Adipocyte (in vitro differentiated cells): ENCODE data around the gene GABPA.

Experiments used
- DNase-seq: peaks from one replicate; pipeline ENCODE4 v3.0.0-alpha.2; 2015; ENCODE audit warnings: low read depth
- H3K27me3 ChIP-seq: replicated peaks from 2 replicates; pipeline ENCODE4 v1.7.0; 2013; ENCODE audit warnings: mild to moderate bottlenecking, low read length, moderate library complexity; ENCODE audit not compliant: control insufficient read depth, insufficient read depth
- H3K36me3 ChIP-seq: 2 replicates; pipeline ENCODE4 v1.7.0; 2013; ENCODE audit warnings: low read length, mild to moderate bottlenecking, moderate library complexity; ENCODE audit not compliant: control insufficient read depth, insufficient read depth, severe bottlenecking
- H3K4me1 ChIP-seq: 2 replicates; pipeline ENCODE4 v1.7.0; 2013; ENCODE audit warnings: mild to moderate bottlenecking, low read length, moderate library complexity; ENCODE audit not compliant: control insufficient read depth, insufficient read depth
- H3K4me3 ChIP-seq: 2 replicates; pipeline ENCODE4 v1.7.0; 2013; ENCODE audit warnings: mild to moderate bottlenecking, low read length, moderate library complexity
- H3K9ac ChIP-seq: 2 replicates; pipeline ENCODE4 v1.7.0; 2013; ENCODE audit warnings: mild to moderate bottlenecking, low read length, moderate library complexity
- H3K9me3 ChIP-seq: 2 replicates; pipeline ENCODE4 v1.7.0; 2013; ENCODE audit warnings: mild to moderate bottlenecking, low read length, moderate library complexity; ENCODE audit not compliant: control insufficient read depth

GABPA gene

DNA sequence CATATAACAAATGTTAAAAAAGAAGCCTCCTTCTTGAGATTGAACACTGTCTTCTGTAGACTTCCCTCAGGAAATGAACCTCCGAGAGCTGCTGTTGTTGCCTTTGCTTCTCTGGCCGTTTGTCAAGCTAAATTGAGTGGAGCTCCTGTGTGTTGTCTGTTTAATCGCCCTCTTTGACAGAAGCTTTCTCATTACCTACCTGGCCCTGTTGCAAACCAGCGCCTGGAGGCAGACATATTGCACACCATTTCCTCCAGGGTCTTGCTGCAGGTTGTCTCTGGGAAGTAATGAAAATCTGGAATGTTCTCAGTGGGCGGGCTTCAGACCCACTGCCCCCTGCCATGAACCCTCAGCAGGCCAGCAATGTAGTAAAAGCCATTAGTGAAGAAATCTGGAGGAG is 83.3 kb downstream of the GABPA start:
- H3K4me3 ChIP-seq = no peak overlapping the region
- no peaks in the 10 kb centered on the region for H3K27me3 ChIP-seq
- H3K9me3 ChIP-seq = no peaks in the 10 kb centered on the region
- no peak for DNase-seq
- no peak overlapping the region for H3K9ac ChIP-seq
- H3K36me3 ChIP-seq = no peaks in the 10 kb centered on the region
- peaks cover 10% of the 10 kb centered on the region for H3K4me1 ChIP-seq

DNA sequence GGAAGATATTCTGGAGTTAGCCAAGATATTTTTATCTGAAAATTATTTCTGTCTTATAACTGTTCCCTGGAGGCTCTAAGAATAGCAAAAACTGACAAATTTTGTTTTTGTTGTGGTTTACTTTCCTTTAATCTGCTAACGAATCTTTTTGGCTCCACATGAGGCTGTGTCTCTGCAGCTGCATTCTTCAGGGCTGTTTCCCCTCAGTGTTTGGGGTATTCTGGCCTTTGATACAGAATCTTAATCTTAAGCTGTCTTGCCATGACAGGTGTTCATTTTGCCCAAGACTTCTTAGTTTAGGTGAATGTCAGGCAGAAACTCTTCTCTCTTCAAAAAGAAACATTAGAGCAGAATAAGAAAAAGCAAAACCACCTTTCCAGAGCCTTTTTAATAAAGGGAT is 83.8 kb downstream of the GABPA start:
- no peak overlapping the region for H3K4me3 ChIP-seq
- peaks cover 10% of the 10 kb centered on the region for H3K4me1 ChIP-seq
- no peak overlapping the region for H3K9ac ChIP-seq
- H3K9me3 ChIP-seq = no peaks in the 10 kb centered on the region
- H3K27me3 ChIP-seq = no peaks in the 10 kb centered on the region
- no peaks in the 10 kb centered on the region for H3K36me3 ChIP-seq
- no peak for DNase-seq
